Neural progenitor cell (in vitro differentiated cells): ENCODE data around the gene ADCY9.

Experiments
- EZH2 ChIP-seq: fragments of 200-600 bp; sonication (generic); IDR thresholded peaks from 2 replicates; pipeline ENCODE4 v1.6.1; 2017; ENCODE audit warnings: antibody characterized with exemption, mild to moderate bottlenecking, moderate library complexity
- EZH2phosphoT487 ChIP-seq: fragments of 200-600 bp; sonication (generic); IDR thresholded peaks from 2 replicates; pipeline ENCODE4 v1.6.1; 2017; ENCODE audit warnings: antibody characterized with exemption
- TF ChIP-seq, protein P1 (sequence below): fragments of 200-600 bp; sonication (generic); IDR thresholded peaks from 2 replicates; pipeline ENCODE4 v1.5.1; 2017; ENCODE audit warnings: antibody characterized with exemption, mild to moderate bottlenecking

DNA sequence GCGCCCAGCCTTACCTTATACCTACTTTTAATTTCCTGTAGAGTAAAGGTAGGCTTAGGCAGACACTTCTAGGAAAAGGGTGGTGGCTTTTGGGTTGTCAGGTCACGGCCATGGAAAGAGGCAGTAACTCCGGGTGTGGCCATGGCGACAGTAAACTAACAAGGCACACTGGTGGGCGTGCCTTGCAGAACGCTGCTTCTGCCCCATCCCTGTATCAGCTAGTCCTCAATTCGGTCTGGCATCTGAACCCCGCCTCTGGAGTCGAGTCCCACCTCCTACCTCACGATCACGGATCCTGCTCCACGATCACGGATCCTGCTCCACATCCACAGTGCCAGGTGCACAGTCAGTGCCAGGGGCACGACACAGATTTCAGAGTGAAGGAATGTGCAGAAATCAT lies 5.6 kb downstream of the ADCY9 start:
- TF ChIP-seq, protein P1, sequence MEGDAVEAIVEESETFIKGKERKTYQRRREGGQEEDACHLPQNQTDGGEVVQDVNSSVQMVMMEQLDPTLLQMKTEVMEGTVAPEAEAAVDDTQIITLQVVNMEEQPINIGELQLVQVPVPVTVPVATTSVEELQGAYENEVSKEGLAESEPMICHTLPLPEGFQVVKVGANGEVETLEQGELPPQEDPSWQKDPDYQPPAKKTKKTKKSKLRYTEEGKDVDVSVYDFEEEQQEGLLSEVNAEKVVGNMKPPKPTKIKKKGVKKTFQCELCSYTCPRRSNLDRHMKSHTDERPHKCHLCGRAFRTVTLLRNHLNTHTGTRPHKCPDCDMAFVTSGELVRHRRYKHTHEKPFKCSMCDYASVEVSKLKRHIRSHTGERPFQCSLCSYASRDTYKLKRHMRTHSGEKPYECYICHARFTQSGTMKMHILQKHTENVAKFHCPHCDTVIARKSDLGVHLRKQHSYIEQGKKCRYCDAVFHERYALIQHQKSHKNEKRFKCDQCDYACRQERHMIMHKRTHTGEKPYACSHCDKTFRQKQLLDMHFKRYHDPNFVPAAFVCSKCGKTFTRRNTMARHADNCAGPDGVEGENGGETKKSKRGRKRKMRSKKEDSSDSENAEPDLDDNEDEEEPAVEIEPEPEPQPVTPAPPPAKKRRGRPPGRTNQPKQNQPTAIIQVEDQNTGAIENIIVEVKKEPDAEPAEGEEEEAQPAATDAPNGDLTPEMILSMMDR, result no peak
- TF ChIP-seq EZH2phosphoT487, result no peak
- TF ChIP-seq EZH2, result no peak
